Limb (tissue), 2 donors: Measurements from ENCODE around the gene SHQ1.
"Not testable (repeated sequence)": the region's sequence is repeated elsewhere in the genome, so short reads cannot be mapped to it uniquely, and the experiment has no call there.

Source experiments
- DNase-seq, 2 donors: peaks; one replicate each; pipeline ENCODE4 v3.0.0-alpha.2; 2016; ENCODE audit errors: extremely low spot score in 2 of 2

Gene SHQ1

GRCh38 chr3:72750405-72750965, 97.8 kb downstream of the SHQ1 start:
- no peak for DNase-seq

GRCh38 chr3:72748659-72749058, 99.6 kb downstream of the SHQ1 start:
- no peak for DNase-seq

- no peak for DNase-seq
These were observed 101.5 kb downstream of the SHQ1 start for GRCh38 chr3:72746430-72747411.

GRCh38 chr3:72745146-72745999, 102.9 kb downstream of the SHQ1 start:
- DNase-seq, result no peak

- no peak for DNase-seq
These were observed 103.9 kb downstream of the SHQ1 start for GRCh38 chr3:72744330-72744729.

GRCh38 chr3:72739531-72740466, 108.4 kb downstream of the SHQ1 start:
- DNase-seq, result no peak

GRCh38 chr3:72738752-72739530, 109.3 kb downstream of the SHQ1 start:
- peak; percentile 29 to 86 for DNase-seq

- not testable (repeated sequence) for DNase-seq
These were observed 113.2 kb downstream of the SHQ1 start for GRCh38 chr3:72735072-72735471.

- no peak for DNase-seq
These were observed 114.6 kb downstream of the SHQ1 start for GRCh38 chr3:72733676-72734075.

GRCh38 chr3:72732666-72733345, 115.4 kb downstream of the SHQ1 start:
- DNase-seq, result not testable (repeated sequence)

GRCh38 chr3:72728958-72729467, 119.2 kb downstream of the SHQ1 start:
- no peak for DNase-seq

GRCh38 chr3:72728329-72728889, 119.8 kb downstream of the SHQ1 start:
- DNase-seq, result no peak

- DNase-seq, result no peak
These were observed 120.5 kb downstream of the SHQ1 start for GRCh38 chr3:72727726-72728125.

GRCh38 chr3:72727172-72727571, 121.1 kb downstream of the SHQ1 start:
- DNase-seq, result peak; percentile 54 to 62

- no peak for DNase-seq
These were observed 123.0 kb downstream of the SHQ1 start for GRCh38 chr3:72725229-72725628.

GRCh38 chr3:72724070-72724469, 124.2 kb downstream of the SHQ1 start:
- no peak for DNase-seq

GRCh38 chr3:72722930-72723726, 125.1 kb downstream of the SHQ1 start:
- no peak for DNase-seq
